KBM-7 (cell line): Measurements from ENCODE around the gene PADI1.

ENCODE experiments used
- DNase-seq: peaks from one replicate; pipeline ENCODE4 v3.0.0-alpha.2; 2015
- in situ Hi-C: fragments of 300-500 bp; cut with MboI; formaldehyde crosslinking; loops from 2 replicates; pipeline ENCODE4 v1.14.3; 2020; ENCODE audit warnings: low sequenced_read_pairs, low pct_unique_long_range_greater_than_20kb, mixed read lengths

PADI1 gene

GRCh38 chr1:17177651-17178050 lies 27.3 kb upstream of the PADI1 start:
- in situ Hi-C loops: no loop called here
- no peak for DNase-seq

GRCh38 chr1:17181781-17182464 lies 23.0 kb upstream of the PADI1 start:
- peak; percentile 75 for DNase-seq
- in situ Hi-C loops: no loop called here

GRCh38 chr1:17183388-17184160 lies 21.4 kb upstream of the PADI1 start:
- in situ Hi-C loops: no loop called here
- DNase-seq: no peak

GRCh38 chr1:17184161-17184665 lies 20.7 kb upstream of the PADI1 start:
- no peak for DNase-seq
- in situ Hi-C loops: no loop called here

GRCh38 chr1:17184822-17185484 lies 20.0 kb upstream of the PADI1 start:
- DNase-seq: no peak
- in situ Hi-C loops: no loop called here

- in situ Hi-C loops: no loop called here
These were observed 19.5 kb upstream of the PADI1 start for GRCh38 chr1:17185485-17185860.

GRCh38 chr1:17186216-17186909 lies 18.6 kb upstream of the PADI1 start:
- no peak for DNase-seq
- in situ Hi-C loops: no loop called here

More at GRCh38 chr1:17185485-17185860, 19.5 kb upstream of the PADI1 start:
- DNase-seq: no peak

- DNase-seq: no peak
- in situ Hi-C loops: no loop called here
These were observed 17.9 kb upstream of the PADI1 start for GRCh38 chr1:17187051-17187450.

GRCh38 chr1:17188217-17188616 lies 16.7 kb upstream of the PADI1 start:
- DNase-seq: no peak
- in situ Hi-C loops: no loop called here

GRCh38 chr1:17188889-17189631 lies 15.9 kb upstream of the PADI1 start:
- DNase-seq: no peak
- in situ Hi-C loops: no loop called here

GRCh38 chr1:17189632-17189990 lies 15.3 kb upstream of the PADI1 start:
- DNase-seq: no peak
- in situ Hi-C loops: no loop called here

GRCh38 chr1:17190010-17190995 lies 14.6 kb upstream of the PADI1 start:
- in situ Hi-C loops: no loop called here
- DNase-seq: no peak

- DNase-seq: no peak
These were observed 13.0 kb upstream of the PADI1 start for GRCh38 chr1:17191990-17192242.

GRCh38 chr1:17192394-17193221 lies 12.3 kb upstream of the PADI1 start:
- in situ Hi-C loops: no loop called here
- DNase-seq: no peak

More at GRCh38 chr1:17191990-17192242, 13.0 kb upstream of the PADI1 start:
- in situ Hi-C loops: no loop called here

GRCh38 chr1:17193222-17194132 lies 11.5 kb upstream of the PADI1 start:
- in situ Hi-C loops: no loop called here
- DNase-seq: no peak

GRCh38 chr1:17194133-17194475 lies 10.8 kb upstream of the PADI1 start:
- no peak for DNase-seq
- in situ Hi-C loops: no loop called here
